Fibroblast of villous mesenchyme (primary cell): ENCODE results near the gene DENND2D. TPM values are rescaled to one million over a fixed set of nuclear protein-coding genes. Genes with fewer than 3 reads are reported as not detected.
A peak's percentile ranks its signal among the peaks of the same experiment; 100 is the strongest.

Experiments used
- DNase-seq: peaks from one replicate; pipeline ENCODE4 v3.0.0-alpha.2; 2010; ENCODE audit warnings: low read depth
- H3K4me3 ChIP-seq: 2 replicates; pipeline ENCODE4 v1.5.1; 2011; ENCODE audit warnings: low read depth, mild to moderate bottlenecking, low read length
- total RNA-seq: library from RNA; depleted of rRNA; stranded (reverse); fragments of >200 nt; gene quantifications from 2 replicates; pipeline ENCODE4 v1.2.3, GENCODE V29; 2012
- TF ChIP-seq, protein P1 (sequence below): IDR thresholded peaks from 2 replicates; pipeline ENCODE4 v1.5.1; 2012; ENCODE audit warnings: low read depth, mild to moderate bottlenecking, low read length; ENCODE audit not compliant: insufficient read depth

Gene DENND2D
- total RNA-seq, 1 donor = 4.3 TPM

DNA sequence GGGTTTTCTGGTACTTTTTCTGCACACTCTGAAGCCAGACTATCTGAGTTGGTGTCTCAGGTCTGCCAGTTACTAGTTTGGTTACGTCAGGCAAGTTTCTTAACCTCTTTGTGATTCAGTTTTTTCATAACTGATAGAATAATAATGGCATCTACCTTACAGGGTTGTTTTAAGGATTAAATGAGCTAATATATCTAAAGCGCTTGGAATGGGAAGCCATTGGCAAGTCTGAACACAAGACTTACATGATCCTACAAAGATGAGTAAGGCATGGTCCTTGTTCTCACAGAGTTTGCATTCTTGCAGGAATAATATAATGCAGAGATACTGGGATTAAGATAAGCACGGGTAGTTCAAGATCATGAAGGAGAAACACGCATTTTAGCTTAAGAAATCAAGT, 9.2 kb upstream of the DENND2D start:
- TF ChIP-seq, protein P1, sequence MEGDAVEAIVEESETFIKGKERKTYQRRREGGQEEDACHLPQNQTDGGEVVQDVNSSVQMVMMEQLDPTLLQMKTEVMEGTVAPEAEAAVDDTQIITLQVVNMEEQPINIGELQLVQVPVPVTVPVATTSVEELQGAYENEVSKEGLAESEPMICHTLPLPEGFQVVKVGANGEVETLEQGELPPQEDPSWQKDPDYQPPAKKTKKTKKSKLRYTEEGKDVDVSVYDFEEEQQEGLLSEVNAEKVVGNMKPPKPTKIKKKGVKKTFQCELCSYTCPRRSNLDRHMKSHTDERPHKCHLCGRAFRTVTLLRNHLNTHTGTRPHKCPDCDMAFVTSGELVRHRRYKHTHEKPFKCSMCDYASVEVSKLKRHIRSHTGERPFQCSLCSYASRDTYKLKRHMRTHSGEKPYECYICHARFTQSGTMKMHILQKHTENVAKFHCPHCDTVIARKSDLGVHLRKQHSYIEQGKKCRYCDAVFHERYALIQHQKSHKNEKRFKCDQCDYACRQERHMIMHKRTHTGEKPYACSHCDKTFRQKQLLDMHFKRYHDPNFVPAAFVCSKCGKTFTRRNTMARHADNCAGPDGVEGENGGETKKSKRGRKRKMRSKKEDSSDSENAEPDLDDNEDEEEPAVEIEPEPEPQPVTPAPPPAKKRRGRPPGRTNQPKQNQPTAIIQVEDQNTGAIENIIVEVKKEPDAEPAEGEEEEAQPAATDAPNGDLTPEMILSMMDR = no peak
- no peak overlapping the region for H3K4me3 ChIP-seq
- DNase-seq = no peak

DNA sequence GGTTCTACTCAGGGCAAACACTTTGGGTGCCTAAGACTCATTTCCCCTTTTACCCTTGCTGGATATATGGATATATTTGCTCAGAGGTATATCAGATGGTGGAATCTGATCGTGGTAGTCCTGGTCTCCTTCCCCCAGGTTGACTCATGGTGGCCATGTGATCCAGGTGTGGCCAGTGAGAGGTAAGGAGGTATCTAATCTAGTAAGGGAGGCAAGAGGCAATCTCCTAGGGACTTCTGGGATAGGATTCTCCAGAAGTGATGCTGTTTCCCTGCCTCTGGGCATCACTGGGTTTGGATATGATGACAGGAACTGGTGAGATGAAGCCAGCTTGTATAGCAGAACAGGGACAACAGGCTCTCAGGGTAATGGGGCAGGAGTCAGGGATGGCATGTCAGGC, 8.5 kb upstream of the DENND2D start:
- TF ChIP-seq, protein P1 = no peak
- DNase-seq = no peak
- no peak overlapping the region for H3K4me3 ChIP-seq

DNA sequence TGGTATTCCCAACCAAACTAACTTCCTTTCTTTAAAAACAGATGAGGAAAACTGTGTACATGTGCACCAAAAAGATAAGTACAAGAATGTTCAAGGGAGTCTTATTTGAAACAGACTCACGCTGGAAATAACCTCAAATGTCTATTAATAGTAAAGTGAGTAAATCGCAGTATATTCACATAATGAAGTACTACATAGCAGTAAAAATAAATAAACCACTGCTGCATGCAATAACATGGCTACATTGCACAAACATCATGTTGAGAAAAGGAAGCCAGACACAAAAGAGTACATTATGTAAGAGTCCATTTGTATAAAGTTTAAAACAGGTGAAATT, 5.2 kb upstream of the DENND2D start:
- TF ChIP-seq, protein P1 = no peak
- no peak overlapping the region for H3K4me3 ChIP-seq
- DNase-seq = peak; percentile 22

DNA sequence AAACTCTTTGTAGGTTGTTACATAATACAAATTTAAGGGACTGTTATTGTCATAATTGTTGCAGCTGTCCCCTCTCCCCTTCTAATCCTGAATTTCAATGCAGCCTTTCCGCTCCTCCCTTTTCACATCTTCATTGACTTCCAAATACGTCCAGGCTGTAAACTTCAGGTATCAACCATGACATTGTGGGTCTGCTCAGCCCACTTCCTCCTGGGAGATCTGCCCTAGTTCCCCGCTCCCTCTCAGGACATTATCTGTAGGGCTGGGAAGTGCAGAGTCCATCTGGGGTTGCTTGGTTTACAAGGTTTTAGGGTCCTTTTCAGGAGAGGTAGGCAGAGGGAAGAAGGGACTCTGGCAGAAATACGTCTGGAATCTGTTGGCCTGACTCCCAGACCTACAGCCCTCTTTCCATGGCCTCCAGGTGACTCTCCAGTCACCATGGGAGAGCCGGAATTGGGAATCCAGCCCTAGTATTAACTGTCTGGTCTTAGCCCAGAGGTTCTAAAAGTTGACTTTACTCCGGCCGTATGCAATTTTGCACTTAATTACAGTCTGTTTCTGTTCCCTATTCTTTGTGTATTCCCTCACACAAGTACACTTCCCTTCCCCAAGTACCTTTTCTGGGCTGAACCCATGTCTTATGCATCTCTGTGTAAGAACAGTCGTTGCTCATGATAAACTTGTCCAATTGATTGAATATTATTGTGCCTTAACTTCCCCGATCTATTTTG, 4.7 kb upstream of the DENND2D start:
- TF ChIP-seq, protein P1 = no peak
- DNase-seq = no peak

DNA sequence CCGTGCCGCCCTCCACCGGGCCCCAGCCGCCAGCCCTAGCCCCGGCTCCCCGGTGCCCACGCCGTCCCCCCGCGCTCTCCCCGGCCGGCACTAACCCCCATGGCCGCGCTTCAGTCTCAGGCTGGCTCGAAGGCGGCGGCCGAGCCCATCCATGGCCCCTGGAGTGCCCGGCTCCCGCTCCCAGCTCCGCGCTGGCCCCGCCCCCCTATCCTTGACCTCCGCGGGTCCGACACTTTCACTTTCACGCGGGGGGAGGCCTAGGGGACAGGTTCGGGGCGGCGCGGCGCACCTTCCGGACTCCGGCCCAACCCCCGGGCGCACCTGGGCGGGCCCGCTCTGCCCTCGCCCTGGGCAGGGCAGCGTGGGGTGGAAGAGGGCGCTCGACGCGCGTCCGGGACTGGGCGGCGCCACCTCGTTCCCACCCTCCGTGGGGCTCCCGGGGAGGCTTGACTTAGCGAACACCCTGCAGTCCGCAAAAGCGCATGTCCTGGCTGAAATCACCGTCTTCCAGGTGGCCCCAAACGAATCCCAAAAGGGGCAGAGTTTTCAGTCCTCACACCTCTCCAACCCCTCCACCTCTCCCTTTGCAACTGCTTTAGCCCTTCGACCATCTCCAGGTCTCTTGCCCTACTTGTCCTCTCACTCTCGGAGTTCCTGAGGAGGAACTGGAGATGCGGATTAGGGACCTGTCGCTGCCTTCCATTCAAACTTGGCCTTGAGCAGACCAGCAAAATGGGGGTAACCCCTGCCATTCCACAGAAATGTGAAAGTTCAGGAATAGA, 3.9 kb upstream of the DENND2D start:
- DNase-seq = no peak
- TF ChIP-seq, protein P1 = no peak
- H3K4me3 ChIP-seq = peak overlapping the region; percentile 65

More for the DNA sequence above, 4.7 kb upstream of the DENND2D start:
- H3K4me3 ChIP-seq = no peak overlapping the region

DNA sequence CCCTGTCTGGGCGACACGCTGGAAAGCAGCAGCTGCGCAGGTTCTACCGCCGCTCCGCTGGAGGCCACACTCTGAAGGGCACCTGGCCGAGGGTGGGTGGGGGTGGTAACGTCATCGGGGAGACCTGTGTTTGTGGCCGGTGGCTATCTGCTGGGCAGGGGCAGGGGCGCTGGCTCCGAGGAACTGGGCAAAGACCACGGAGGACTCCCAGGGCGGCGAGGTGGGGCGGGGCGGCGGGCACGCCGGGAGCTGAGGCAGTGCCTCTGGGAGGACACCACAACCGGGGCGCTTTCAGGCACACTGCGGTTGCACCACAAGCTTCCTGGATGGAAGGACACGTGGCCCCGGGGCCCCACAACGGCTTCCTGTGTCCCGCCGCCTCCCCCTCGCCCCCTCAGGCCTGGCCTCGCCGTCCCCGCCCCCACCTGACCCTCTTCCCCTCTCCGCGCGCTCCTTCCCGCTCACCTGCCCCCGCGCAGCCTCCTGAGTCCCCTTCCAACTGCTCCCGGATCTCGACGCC, 3.3 kb upstream of the DENND2D start:
- peak overlapping the region; percentile 65 for H3K4me3 ChIP-seq
- TF ChIP-seq, protein P1 = no peak
- DNase-seq = peak; percentile 42
